K562 (cell line): ENCODE results near the gene DGCR2. TPM values are rescaled to one million over a fixed set of nuclear protein-coding genes. Genes with fewer than 3 reads are reported as not detected.

Experiments
- ATAC-seq: fragments of 200-7000 bp; cut with Tn5 transposase; 3 replicates; pipeline ENCODE4 v1.9.1; 2020; ENCODE audit warnings: moderate library complexity
- BruUV-seq: library from RNA; stranded (reverse); fragments of 400-500 nt; replicated peaks from 2 replicates; lab custom pipeline; 2021; lab: Mats Ljungman, UMichigan
- CTCF ChIA-PET: fragments of 300-600 bp; formaldehyde crosslinking; extraction: SDS; loops from one replicate; lab custom pipeline; 2021; ENCODE audit warnings: low intra/inter-chr PET ratio; lab: Yijun Ruan, JAX
- POLR2A ChIA-PET: fragments of 300-600, 350-650 bp; sonication (Branson Sonifier 250); formaldehyde crosslinking; extraction: SDS; loops from one replicate; lab custom pipeline; 2021; ENCODE audit warnings: antibody characterized with exemption, inconsistent platforms; lab: Yijun Ruan, JAX
- DNase-seq, 4 experiments: peaks; one replicate each; pipeline versions ENCODE4 v3.0.0 to v3.0.0-alpha.2; 2011 to 2018; ENCODE audit warnings: low spot score in 3 of 4, mixed read lengths in 3 of 4; ENCODE audit errors: extremely low read depth in 1 of 4
- FAIRE-seq: peaks from 2 replicates; lab custom pipeline; 2011; peaks lifted over from hg19 to GRCh38; lab: Jason Lieb, UNC
- H2AFZ ChIP-seq: 2 replicates; pipeline ENCODE4 v1.6.0; 2011; ENCODE audit warnings: low read depth, low read length, control low read depth, inconsistent platforms
- H3K27ac ChIP-seq: fragments of 200-600 bp; 3 replicates; pipeline ENCODE4 v1.8.0; 2011; ENCODE audit warnings: low read depth, mild to moderate bottlenecking, control low read depth, inconsistent platforms, low read length, moderate library complexity, mixed read lengths; ENCODE audit errors: extremely low read depth
- H3K27me3 ChIP-seq, 2 experiments: fragments of 300-600 bp in 1 of 2; 2 replicates in 1 of 2; 3 replicates in 1 of 2; pipeline versions ENCODE4 v1.6.0 to v1.8.0; 2011; ENCODE audit warnings: inconsistent platforms in 2 of 2, low read length in 2 of 2, mild to moderate bottlenecking in 1 of 2, mixed read lengths in 1 of 2, moderate library complexity in 1 of 2; ENCODE audit not compliant: control insufficient read depth in 2 of 2, insufficient read depth in 2 of 2
- H3K36me3 ChIP-seq: fragments of 300-600 bp; 3 replicates; pipeline ENCODE4 v1.8.0; 2011; ENCODE audit warnings: mild to moderate bottlenecking, low read length, inconsistent platforms; ENCODE audit not compliant: control insufficient read depth, insufficient read depth
- H3K4me1 ChIP-seq, 2 experiments: fragments of 200-600 bp in 1 of 2; replicated peaks in 1 of 2; 2 replicates in 1 of 2; 3 replicates in 1 of 2; pipeline versions ENCODE4 v1.5.1 to v1.8.0; 2011; ENCODE audit warnings: inconsistent platforms in 2 of 2, low read length in 2 of 2, mild to moderate bottlenecking in 1 of 2, mixed read lengths in 1 of 2, moderate library complexity in 1 of 2; ENCODE audit not compliant: control insufficient read depth in 2 of 2, insufficient read depth in 2 of 2
- H3K4me2 ChIP-seq: 2 replicates; pipeline ENCODE4 v1.6.1; 2011; ENCODE audit warnings: low read length, control low read depth, inconsistent platforms, mixed read lengths; ENCODE audit not compliant: insufficient read depth
- H3K4me3 ChIP-seq: fragments of 200-600 bp; sonication (generic), shearing (Covaris generic); 2 replicates; pipeline ENCODE4 v1.5.1; 2016; ENCODE audit warnings: control low read depth, inconsistent platforms
- H3K79me2 ChIP-seq: fragments of 200-600 bp; 3 replicates; pipeline ENCODE4 v1.8.0; 2011; ENCODE audit warnings: low read length, inconsistent platforms; ENCODE audit not compliant: control insufficient read depth, insufficient read depth
- H3K9ac ChIP-seq, 2 experiments: 2 replicates each; pipeline versions ENCODE4 v1.6.0 to v1.6.1; 2011; ENCODE audit warnings: low read depth in 2 of 2, low read length in 2 of 2, control low read depth in 1 of 2, inconsistent platforms in 1 of 2, mild to moderate bottlenecking in 1 of 2, mixed read lengths in 1 of 2; ENCODE audit not compliant: insufficient read depth in 1 of 2
- H3K9me1 ChIP-seq: one replicate; pipeline ENCODE4 v1.6.0; 2011; ENCODE audit warnings: inconsistent platforms, mild to moderate bottlenecking, low read length, moderate library complexity; ENCODE audit not compliant: control insufficient read depth, insufficient read depth
- H3K9me3 ChIP-seq: replicated peaks from 2 replicates; pipeline ENCODE4 v1.5.1; 2011; ENCODE audit warnings: low read depth, low read length, inconsistent platforms; ENCODE audit not compliant: control insufficient read depth, insufficient read depth
- H4K20me1 ChIP-seq: replicated peaks from 2 replicates; pipeline ENCODE4 v1.6.1; 2011; ENCODE audit warnings: low read length, inconsistent platforms, mixed read lengths; ENCODE audit not compliant: control insufficient read depth, insufficient read depth
- C11orf30 ChIP-seq: fragments of 450-650 bp; IDR thresholded peaks from 2 replicates; pipeline ENCODE4 v1.6.1; 2016; ENCODE audit warnings: low read depth, mild to moderate bottlenecking
- CBX8 ChIP-seq: fragments of 200-600 bp; sonication (generic); IDR thresholded peaks from 2 replicates; pipeline ENCODE4 v1.6.1; 2012; ENCODE audit warnings: borderline replicate concordance, mixed run types, low read depth, mild to moderate bottlenecking, moderate library complexity, mixed read lengths, low read length, control low read depth, inconsistent platforms; ENCODE audit not compliant: poor library complexity, severe bottlenecking; ENCODE audit errors: extremely low read depth
- FOXK1 ChIP-seq: sonication (generic); formaldehyde crosslinking; IDR thresholded peaks from 2 replicates; pipeline ENCODE4 v1.8.0; 2022; ENCODE audit warnings: missing genetic modification reagents, mild to moderate bottlenecking, borderline replicate concordance
- HMGN3 ChIP-seq: IDR thresholded peaks from 2 replicates; pipeline ENCODE4 v1.6.1; 2011; ENCODE audit warnings: borderline replicate concordance, low read depth, mild to moderate bottlenecking, mixed read lengths, low read length; ENCODE audit not compliant: insufficient read length; ENCODE audit errors: extremely low read depth
- MAZ ChIP-seq, 2 experiments: fragments of 450-650 bp in 1 of 2; sonication (generic) in 1 of 2; formaldehyde crosslinking; IDR thresholded peaks in 1 of 2; conservative IDR thresholded peaks in 1 of 2; 2 replicates each; pipeline versions ENCODE4 v1.4.0 to v1.5.0; 2020; ENCODE audit warnings: mild to moderate bottlenecking in 1 of 2, missing genetic modification reagents in 1 of 2
- NFYB ChIP-seq: IDR thresholded peaks from 2 replicates; pipeline ENCODE4 v1.6.1; 2011; ENCODE audit warnings: mild to moderate bottlenecking, moderate library complexity; ENCODE audit not compliant: insufficient read length; ENCODE audit errors: extremely low read depth
- RREB1 ChIP-seq: fragments of 250-450 bp; sonication (Bioruptor Pico); IDR thresholded peaks from 2 replicates; pipeline ENCODE4 v1.4.0; 2020
- TCF3 ChIP-seq: sonication (generic); formaldehyde crosslinking; IDR thresholded peaks from 2 replicates; pipeline ENCODE4 v1.4.0; 2020; ENCODE audit warnings: mild to moderate bottlenecking, missing genetic modification reagents
- XRCC4 ChIP-seq: IDR thresholded peaks from one replicate; pipeline ENCODE4 v1.6.1; 2011; ENCODE audit not compliant: insufficient read depth, insufficient read length; ENCODE audit errors: extremely low read depth
- ZBTB7A ChIP-seq: IDR thresholded peaks from 2 replicates; pipeline ENCODE4 v1.6.1; 2011; ENCODE audit warnings: low read depth, mild to moderate bottlenecking, low read length, moderate library complexity, borderline replicate concordance; ENCODE audit not compliant: control insufficient read depth
- ZNF232 ChIP-seq: sonication (generic); formaldehyde crosslinking; IDR thresholded peaks from 2 replicates; pipeline ENCODE4 v1.8.0; 2022; ENCODE audit warnings: mild to moderate bottlenecking, missing genetic modification reagents
- ZNF551 ChIP-seq: fragments of 250-450 bp; sonication (Bioruptor Pico); IDR thresholded peaks from 2 replicates; pipeline ENCODE4 v1.5.0; 2021; ENCODE audit warnings: mild to moderate bottlenecking, moderate library complexity
- ZNF695 ChIP-seq: fragments of 450-650 bp; formaldehyde crosslinking; IDR thresholded peaks from 2 replicates; pipeline ENCODE4 v1.4.0; 2020; ENCODE audit warnings: mild to moderate bottlenecking, moderate library complexity
- ZNF764 ChIP-seq: fragments of 250-450 bp; sonication (Bioruptor Pico); IDR thresholded peaks from 2 replicates; pipeline ENCODE4 v1.4.0; 2020; ENCODE audit warnings: low read depth, mild to moderate bottlenecking, moderate library complexity
- ZSCAN29 ChIP-seq: fragments of 450-650 bp; IDR thresholded peaks from 2 replicates; pipeline ENCODE4 v1.6.1; 2017
- WGBS: fragments of 100-300 bp; shearing (Covaris generic); methylation state at CpG from one replicate; pipeline ENCODE4 v1.1.6; 2016; ENCODE audit warnings: low coverage, mixed read lengths; ENCODE audit not compliant: insufficient coverage; ENCODE audit errors: missing lambda C conversion rate; 5-methylcytosine and 5-hydroxymethylcytosine counted together
- in situ Hi-C: fragments of 300-500 bp; cut with MboI; formaldehyde crosslinking; loops from 4 replicates; pipeline ENCODE4 v1.15.0; 2018; ENCODE audit warnings: inconsistent platforms, mixed read lengths
- intact Hi-C: fragments of 100-400 bp; cut with micrococcal nuclease; formaldehyde crosslinking; loops from 2 replicates; pipeline ENCODE4 v1.14.2; 2022
- polyA plus RNA-seq, 8 experiments: library from polyadenylated mRNA; depleted of rRNA in 4 of 8; stranded (reverse) in 5 of 8; unstranded in 3 of 8; fragments of >200 nt; fragmentation: Nextera tagmentation in 2 of 8; fragmentation: Illumina TruSeq in 1 of 8; extraction: Ambion mirVana in 2 of 8; extraction: Trizol in 1 of 8; gene quantifications; 2 replicates each; pipeline versions ENCODE4 v1.2.1 to v1.2.3, GENCODE V29; 2011 to 2014; ENCODE audit warnings: inconsistent platforms in 1 of 8, missing spikeins in 1 of 8
- total RNA-seq, 7 experiments: library from RNA; depleted of rRNA in 6 of 7; stranded (reverse); fragments of >200 nt in 6 of 7; fragmentation: Illumina TruSeq in 2 of 7; extraction: Trizol in 2 of 7; gene quantifications; 2 replicates each; pipeline versions ENCODE4 v1.2.1 to v1.2.3, GENCODE V29; 2011 to 2021; ENCODE audit warnings: low replicate concordance in 1 of 7

The DGCR2 gene
- total and polyA plus RNA-seq, 9 of the 15 experiments (the other 6 are each of a cell fraction or from before 2014, with no cell fraction given): 0.69 to 101 (median 56.4) TPM

GRCh38 chr22:19106886-19107729 is 15.1 kb downstream of the DGCR2 start:
- BruUV-seq: no TSS peak
- H3K79me2 ChIP-seq: peaks cover 90% of the 10 kb centered on the region
- 0 out of 2 replicates have a peak, but pooled peaks have one; percentile 33 for TF ChIP-seq ZNF695 (CRISPR knock-in tag)
- no peak for TF ChIP-seq XRCC4
- no peak for TF ChIP-seq HMGN3
- TF ChIP-seq ZNF764 (CRISPR knock-in tag): no peak
- 0 out of 2 replicates have a peak, but pooled peaks have one; percentile 51 for TF ChIP-seq RREB1 (CRISPR knock-in tag)
- no peak for TF ChIP-seq ZNF551 (CRISPR knock-in tag)
- TF ChIP-seq ZNF232: 0 out of 2 replicates have a peak, but pooled peaks have one; percentile 10
- TF ChIP-seq FOXK1 (CRISPR knock-in tag): peak; percentile 53; the same call in 1 of the 2 replicates
- TF ChIP-seq NFYB: no peak
- TF ChIP-seq ZSCAN29: no peak
- TF ChIP-seq ZBTB7A: peak; percentile 9; the same call in 1 of the 2 replicates
- TF ChIP-seq MAZ (CRISPR knock-in tag; conservative IDR thresholded peaks at IDR 0.05 in 1 of 2, IDR thresholded peaks at IDR 0.05 in 1 of 2): no peak
- TF ChIP-seq CBX8: no peak
- TF ChIP-seq C11orf30: no peak
- no peak for TF ChIP-seq TCF3 (CRISPR knock-in tag)

More at GRCh38 chr22:19106886-19107729, 15.1 kb downstream of the DGCR2 start:
- H3K36me3 ChIP-seq: peaks cover 30% of the 10 kb centered on the region
- CTCF ChIA-PET: no interaction called here
- FAIRE-seq (no peak), ATAC-seq (no peak), DNase-seq (no peak)
- H2AFZ ChIP-seq: no peak overlapping the region
- intact Hi-C loops (no loop called here), in situ Hi-C loops (no loop called here)
- POLR2A ChIA-PET: interaction anchor here (0.7 to 6.0 kb wide), 5 partner anchors 10 to 1970 kb away, joined by 3 to 67 read pairs (median 4); partner anchors contain the start of gene DGCR2
- H3K4me3 ChIP-seq: no peak overlapping the region
- peaks cover 9% of the 10 kb centered on the region for H3K9me1 ChIP-seq
- peaks cover 34 to 44% of the 10 kb centered on the region in 2 experiments for H3K4me1 ChIP-seq
- H4K20me1 ChIP-seq: peaks cover 43% of the 10 kb centered on the region
- no peaks in the 10 kb centered on the region for H3K27me3 ChIP-seq
- WGBS: 79% methylated on average over 3 of the region's 3 CpGs
- H3K9ac ChIP-seq: peak overlapping the region in 1 of 2 experiments; percentile 14; a peak in 2 of 4 replicates
- no peak overlapping the region for H3K4me2 ChIP-seq
- H3K9me3 ChIP-seq: no peaks in the 10 kb centered on the region
- H3K27ac ChIP-seq: no peak overlapping the region; the same call in 2 of the 3 replicates
